Lung microvascular endothelial cell (primary cell): ENCODE data around the gene AKAP13. TPM values are rescaled to one million over a fixed set of nuclear protein-coding genes. Genes with fewer than 3 reads are reported as not detected.
"Not testable (repeated sequence)": the region's sequence is repeated elsewhere in the genome, so short reads cannot be mapped to it uniquely, and the experiment has no call there.

ENCODE experiments used
- DNase-seq, 2 donors: peaks; one replicate each; pipeline versions ENCODE4 v3.0.0 to v3.0.0-alpha.2; 2010; ENCODE audit warnings: low read depth in 2 of 2
- total RNA-seq: library from RNA; depleted of rRNA; stranded (reverse); fragments of >200 nt; gene quantifications from 2 replicates; pipeline ENCODE4 v1.2.1, GENCODE V29; 2014

AKAP13 gene
- total RNA-seq, 1 donor from 2014 or later = 44.4 TPM

- no peak for DNase-seq
Observed at GRCh38 chr15:85661859-85662258, 281.5 kb downstream of the AKAP13 start.

GRCh38 chr15:85665677-85666076 lies 285.3 kb downstream of the AKAP13 start:
- not testable (repeated sequence) for DNase-seq

GRCh38 chr15:85667491-85668424 lies 287.4 kb downstream of the AKAP13 start:
- DNase-seq = peak; percentile 96 to 99

- no peak for DNase-seq
Observed at GRCh38 chr15:85671156-85671555, 290.8 kb downstream of the AKAP13 start.

GRCh38 chr15:85672332-85673084 lies 292.1 kb downstream of the AKAP13 start:
- no peak for DNase-seq

- DNase-seq = no peak
Observed at GRCh38 chr15:85673326-85673725, 292.9 kb downstream of the AKAP13 start.

GRCh38 chr15:85676342-85677098 lies 296.1 kb downstream of the AKAP13 start:
- DNase-seq = no peak

GRCh38 chr15:85679231-85679630 lies 298.8 kb downstream of the AKAP13 start:
- DNase-seq = no peak

- no peak for DNase-seq
Observed at GRCh38 chr15:85681386-85681785, 301.0 kb downstream of the AKAP13 start.

- DNase-seq = no peak
Observed at GRCh38 chr15:85684174-85684710, 303.8 kb downstream of the AKAP13 start.

GRCh38 chr15:85685356-85685755 lies 305.0 kb downstream of the AKAP13 start:
- no peak for DNase-seq

- no peak for DNase-seq
Observed at GRCh38 chr15:85687329-85687728, 306.9 kb downstream of the AKAP13 start.

GRCh38 chr15:85688711-85689110 lies 308.3 kb downstream of the AKAP13 start:
- DNase-seq = peak in 1 of 2 donors; percentile 21

GRCh38 chr15:85689729-85690128 lies 309.3 kb downstream of the AKAP13 start:
- peak in 1 of 2 donors; percentile 77 for DNase-seq

GRCh38 chr15:85690561-85691231 lies 310.3 kb downstream of the AKAP13 start:
- peak; percentile 9 to 50 for DNase-seq

- DNase-seq = no peak
Observed at GRCh38 chr15:85691350-85692240, 311.2 kb downstream of the AKAP13 start.

- no peak for DNase-seq
Observed at GRCh38 chr15:85692321-85692720, 311.9 kb downstream of the AKAP13 start.

- peak in 1 of 2 donors; percentile 6 for DNase-seq
Observed at GRCh38 chr15:85692873-85693272, 312.5 kb downstream of the AKAP13 start.

GRCh38 chr15:85693277-85693676 lies 312.9 kb downstream of the AKAP13 start:
- no peak for DNase-seq

- DNase-seq = no peak
Observed at GRCh38 chr15:85694091-85694490, 313.7 kb downstream of the AKAP13 start.
